MM.1S (cell line): ENCODE measurements around the gene ZNF506.
"Not testable (repeated sequence)": the region's sequence is repeated elsewhere in the genome, so short reads cannot be mapped to it uniquely, and the experiment has no call there.

ENCODE experiments used
- DNase-seq: peaks from one replicate; pipeline ENCODE4 v3.0.0-alpha.2; 2015
- H2AFZ ChIP-seq: fragments of 300-600 bp; sonication (generic); 2 replicates; pipeline ENCODE4 v1.6.0; 2016; ENCODE audit warnings: antibody characterized with exemption, low read length
- H3F3A ChIP-seq: fragments of 300-600 bp; sonication (generic); 2 replicates; pipeline ENCODE4 v1.6.1; 2016; ENCODE audit warnings: mild to moderate bottlenecking, antibody characterized with exemption, low read length, moderate library complexity, mixed read lengths; ENCODE audit not compliant: insufficient read depth
- H3K27ac ChIP-seq: fragments of 300-600 bp; sonication (generic); 2 replicates; pipeline ENCODE4 v1.5.1; 2016; ENCODE audit warnings: mild to moderate bottlenecking, low read length
- H3K27me3 ChIP-seq: fragments of 300-600 bp; sonication (generic); replicated peaks from 2 replicates; pipeline ENCODE4 v1.6.0; 2016; ENCODE audit warnings: low read length; ENCODE audit not compliant: insufficient read depth
- H3K36me3 ChIP-seq: fragments of 300-600 bp; sonication (generic); replicated peaks from 2 replicates; pipeline ENCODE4 v1.6.1; 2016; ENCODE audit warnings: mild to moderate bottlenecking, low read length, mixed read lengths; ENCODE audit not compliant: insufficient read depth
- H3K4me1 ChIP-seq: fragments of 300-600 bp; sonication (generic); 2 replicates; pipeline ENCODE4 v1.6.1; 2016; ENCODE audit warnings: low read length, mixed read lengths
- H3K4me2 ChIP-seq: fragments of 300-600 bp; sonication (generic); 2 replicates; pipeline ENCODE4 v1.6.0; 2016; ENCODE audit warnings: low read depth, low read length
- H3K4me3 ChIP-seq: fragments of 300-600 bp; sonication (generic); 2 replicates; pipeline ENCODE4 v1.5.1; 2016; ENCODE audit warnings: low read length, mixed read lengths
- H3K79me2 ChIP-seq: fragments of 300-600 bp; sonication (generic); 2 replicates; pipeline ENCODE4 v1.6.1; 2016; ENCODE audit warnings: mixed run types, low read length, mixed read lengths
- H3K9ac ChIP-seq: fragments of 300-600 bp; sonication (generic); 2 replicates; pipeline ENCODE4 v1.6.1; 2016; ENCODE audit warnings: low read length, mixed read lengths
- H3K9me2 ChIP-seq: fragments of 300-600 bp; sonication (generic); replicated peaks from 2 replicates; pipeline ENCODE4 v1.6.1; 2016; ENCODE audit warnings: mild to moderate bottlenecking, low read length, mixed read lengths; ENCODE audit not compliant: insufficient read depth
- H3K9me3 ChIP-seq: fragments of 300-600 bp; sonication (generic); replicated peaks from 2 replicates; pipeline ENCODE4 v1.6.1; 2016; ENCODE audit warnings: mild to moderate bottlenecking, low read length, mixed read lengths; ENCODE audit not compliant: insufficient read depth
- H4K20me1 ChIP-seq: fragments of 300-600 bp; sonication (generic); 2 replicates; pipeline ENCODE4 v1.6.1; 2016; ENCODE audit warnings: mild to moderate bottlenecking, low read length, moderate library complexity, mixed read lengths; ENCODE audit not compliant: insufficient read depth
- CTCF ChIP-seq: fragments of 300-600 bp; sonication (generic); IDR thresholded peaks from 2 replicates; pipeline ENCODE4 v1.5.1; 2016; ENCODE audit warnings: antibody characterized with exemption, low read length, mixed read lengths
- EZH2 ChIP-seq: fragments of 300-600 bp; sonication (generic); optimal IDR thresholded peaks from 2 replicates; pipeline ENCODE3; 2017; ENCODE audit warnings: low read depth, mild to moderate bottlenecking, antibody characterized with exemption, low read length, mixed read lengths
- EZH2phosphoT487 ChIP-seq: fragments of 300-600 bp; sonication (generic); IDR thresholded peaks from 2 replicates; pipeline ENCODE4 v1.6.1; 2018; ENCODE audit warnings: antibody characterized with exemption, low read length

Gene ZNF506

GRCh38 chr19:19865750-19866610 lies 44.4 kb upstream of the ZNF506 start, which contains the start of gene ZNF253:
Gene ZNF253 (plus strand): TSS chr19:19865882. CDS start chr19:19865997, 115 bp downstream.
- peak; percentile 98 for DNase-seq
- H3K27ac ChIP-seq = peak within 1 kb of the TSS; percentile 93
- H3K4me1 ChIP-seq = no peaks in the 10 kb centered on the region
- H3F3A ChIP-seq = peaks cover 8% of the 10 kb centered on the region
- peak within 1 kb of the TSS; percentile 85 for H3K9ac ChIP-seq
- peak within 1 kb of the TSS; percentile 62 for H3K4me2 ChIP-seq
- H3K27me3 ChIP-seq = no peaks in the 10 kb centered on the region
- no peak for TF ChIP-seq EZH2
- TF ChIP-seq EZH2phosphoT487 = no peak
- no peak; the same call in 1 of the 2 replicates for TF ChIP-seq CTCF
- H3K36me3 ChIP-seq = peaks cover 3% of the 10 kb centered on the region; the same call in 1 of the 2 replicates
- H3K79me2 ChIP-seq = peaks cover 47% of the 10 kb centered on the region
- H3K9me3 ChIP-seq = no peaks in the 10 kb centered on the region
- no peaks in the 10 kb centered on the region for H4K20me1 ChIP-seq
- peak within 1 kb of the TSS; percentile 99 for H2AFZ ChIP-seq
- no peaks in the 10 kb centered on the region for H3K9me2 ChIP-seq
- H3K4me3 ChIP-seq = peak within 1 kb of the TSS; percentile 98

GRCh38 chr19:19860756-19861390 lies 39.3 kb upstream of the ZNF506 start:
- Histone ChIP-seq H3K4me2 (no peak overlapping the region), H4K20me1 (no peaks in the 10 kb centered on the region), H3K9me3 (no peaks in the 10 kb centered on the region), H3K4me1 (no peaks in the 10 kb centered on the region), H3K27me3 (no peaks in the 10 kb centered on the region), H3K27ac (no peak overlapping the region), H3K79me2 (no peaks in the 10 kb centered on the region), H3F3A (peaks cover 3% of the 10 kb centered on the region; the same call in 1 of the 2 replicates), H2AFZ (no peak overlapping the region), H3K36me3 (no peaks in the 10 kb centered on the region), H3K9ac (no peak overlapping the region), H3K9me2 (no peaks in the 10 kb centered on the region), H3K4me3 (no peak overlapping the region)
- DNase-seq = peak; percentile 10
- TF ChIP-seq EZH2phosphoT487 = no peak
- no peak for TF ChIP-seq EZH2
- TF ChIP-seq CTCF = no peak

- no peak overlapping the region for H2AFZ ChIP-seq
- no peaks in the 10 kb centered on the region for H3F3A ChIP-seq
- H3K79me2 ChIP-seq = no peaks in the 10 kb centered on the region
- TF ChIP-seq CTCF (no peak), EZH2phosphoT487 (no peak), EZH2 (no peak)
- no peak for DNase-seq
- H3K27me3 ChIP-seq = no peaks in the 10 kb centered on the region
- no peaks in the 10 kb centered on the region for H3K9me3 ChIP-seq
- no peak overlapping the region for H3K4me2 ChIP-seq
- H3K36me3 ChIP-seq = no peaks in the 10 kb centered on the region
- H3K9me2 ChIP-seq = no peaks in the 10 kb centered on the region
- no peaks in the 10 kb centered on the region for H4K20me1 ChIP-seq
- H3K4me1 ChIP-seq = no peaks in the 10 kb centered on the region
- no peak overlapping the region for H3K27ac ChIP-seq
- no peak overlapping the region for H3K9ac ChIP-seq
- H3K4me3 ChIP-seq = no peak overlapping the region
Measured at GRCh38 chr19:19858751-19859150, 37.2 kb upstream of the ZNF506 start.

GRCh38 chr19:19851740-19852139 lies 30.2 kb upstream of the ZNF506 start:
- not testable (repeated sequence) for H3K27ac ChIP-seq, H3K4me3 ChIP-seq, H3K79me2 ChIP-seq, DNase-seq, H3K9me2 ChIP-seq, H2AFZ ChIP-seq, H3K36me3 ChIP-seq, H3K4me1 ChIP-seq, H3K27me3 ChIP-seq, H4K20me1 ChIP-seq, H3F3A ChIP-seq, H3K9ac ChIP-seq, H3K9me3 ChIP-seq, H3K4me2 ChIP-seq
